Left renal pelvis (tissue), 4 donors: ENCODE results near the gene PID1. TPM values are rescaled to one million over a fixed set of nuclear protein-coding genes. Genes with fewer than 3 reads are reported as not detected.

Experiments
- DNase-seq, 4 donors: peaks; one replicate each; pipeline ENCODE4 v3.0.0-alpha.2; 2013; ENCODE audit warnings: low read depth in 4 of 4, low spot score in 3 of 4
- polyA plus RNA-seq, 4 donors: library from polyadenylated mRNA; unstranded; fragments of 120-200 nt; gene quantifications; one replicate each; pipeline ENCODE4 v1.2.1, GENCODE V29; 2013; ENCODE audit not compliant: insufficient read length in 4 of 4

PID1 gene
- polyA plus RNA-seq, 4 donors, result 4.1 to 23.0 (median 10.1) TPM

DNA sequence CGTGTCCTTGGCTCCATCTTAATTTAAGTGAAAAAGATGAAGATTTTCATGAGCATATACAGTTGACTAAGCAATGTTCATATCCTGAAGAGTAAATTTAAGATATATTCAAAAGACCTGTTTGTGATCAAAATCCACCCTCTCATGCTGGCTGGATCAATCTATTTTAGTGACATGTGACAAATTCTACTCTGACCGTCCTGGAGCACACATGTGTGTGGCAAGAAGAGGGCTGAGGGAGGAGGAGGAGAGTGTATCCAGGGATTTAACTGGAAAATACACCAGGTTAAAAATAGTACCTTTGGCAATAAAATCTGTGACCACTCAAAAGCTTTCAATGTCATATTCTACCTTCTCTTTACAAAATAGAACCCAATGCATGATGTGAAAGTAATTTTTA, 228.7 kb downstream of the PID1 start:
- no peak for DNase-seq

GRCh38 chr2:229041691-229042090, 229.4 kb downstream of the PID1 start:
- DNase-seq, result no peak

GRCh38 chr2:229037621-229038020, 233.5 kb downstream of the PID1 start:
- DNase-seq, result no peak

- DNase-seq, result no peak
Observed at GRCh38 chr2:229033816-229034215, 237.3 kb downstream of the PID1 start.

DNA sequence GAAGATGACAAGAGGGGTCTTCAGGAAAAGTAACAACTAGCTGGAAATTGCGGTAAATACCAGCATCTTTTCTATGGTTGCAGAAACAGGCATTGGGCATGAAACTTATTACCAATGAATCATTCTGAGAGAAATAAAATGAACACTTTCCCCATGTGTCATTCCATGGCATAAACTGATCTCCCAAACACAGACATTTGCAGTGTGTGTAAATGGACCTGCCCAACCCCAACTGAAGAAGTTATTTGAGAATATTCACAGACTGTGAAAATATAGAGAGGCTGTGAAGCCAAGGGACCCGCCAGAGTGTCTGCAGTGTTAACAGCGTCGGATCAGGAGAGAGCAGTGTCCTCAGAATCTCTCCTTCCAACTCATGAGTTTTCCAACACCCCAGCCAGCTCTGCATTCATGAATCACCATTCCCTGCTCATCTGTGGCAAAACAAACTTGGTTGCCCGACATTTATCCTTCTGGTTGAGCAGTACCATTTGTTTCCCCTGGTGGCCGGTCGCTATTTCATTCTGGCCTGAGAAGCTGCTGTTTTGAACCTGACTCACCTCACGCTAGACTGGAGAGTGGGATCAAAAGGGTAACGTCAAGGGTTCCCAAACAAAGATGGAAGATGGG, 238.4 kb downstream of the PID1 start:
- no peak for DNase-seq

- DNase-seq, result no peak
Observed at GRCh38 chr2:229027353-229028105, 243.6 kb downstream of the PID1 start.

- DNase-seq, result no peak
Observed at GRCh38 chr2:229025653-229026052, 245.4 kb downstream of the PID1 start.

- DNase-seq, result no peak
Observed at GRCh38 chr2:229022652-229023051, 248.4 kb downstream of the PID1 start.

DNA sequence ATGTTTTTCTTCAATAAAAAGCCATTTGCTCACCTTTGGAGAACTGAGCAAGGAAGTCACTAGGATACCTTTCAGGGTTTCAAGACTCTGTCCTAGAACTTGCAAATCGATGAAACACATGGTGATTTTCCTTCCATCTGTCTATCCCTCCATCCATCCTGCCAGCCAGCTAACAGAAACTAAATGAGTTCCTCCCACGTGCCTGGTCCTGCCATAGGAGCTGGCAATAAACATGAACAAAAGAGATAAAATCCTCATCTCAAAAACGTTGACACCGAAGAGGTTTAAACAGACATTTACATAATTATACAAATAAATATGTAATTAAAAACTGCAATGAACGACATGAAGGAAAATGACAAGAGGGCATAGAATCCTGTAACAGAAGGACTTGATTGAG, 249.0 kb downstream of the PID1 start:
- DNase-seq, result no peak

- DNase-seq, result no peak
Observed at GRCh38 chr2:229009816-229010215, 261.3 kb downstream of the PID1 start.

DNA sequence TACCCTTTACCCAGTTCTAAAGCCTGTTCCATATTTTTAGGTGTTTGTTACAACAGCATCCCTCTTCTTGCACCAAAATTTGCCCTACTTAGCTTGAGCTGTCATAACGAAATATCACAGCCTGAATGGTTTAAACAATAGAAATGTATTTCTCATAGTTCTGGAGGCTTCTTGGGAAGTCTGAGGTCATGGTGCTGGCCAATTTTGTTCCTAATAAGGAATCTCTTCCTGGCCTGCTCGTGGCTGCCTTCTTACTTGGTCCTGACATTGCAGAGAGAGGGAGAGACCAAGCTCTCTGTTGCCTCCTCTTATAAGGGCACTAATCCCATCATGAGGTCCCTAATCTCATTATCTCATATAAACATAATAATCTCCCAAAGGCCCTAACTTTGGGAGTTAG, 267.8 kb downstream of the PID1 start:
- DNase-seq, result no peak

- no peak for DNase-seq
Observed at GRCh38 chr2:229001196-229001595, 269.9 kb downstream of the PID1 start.

DNA sequence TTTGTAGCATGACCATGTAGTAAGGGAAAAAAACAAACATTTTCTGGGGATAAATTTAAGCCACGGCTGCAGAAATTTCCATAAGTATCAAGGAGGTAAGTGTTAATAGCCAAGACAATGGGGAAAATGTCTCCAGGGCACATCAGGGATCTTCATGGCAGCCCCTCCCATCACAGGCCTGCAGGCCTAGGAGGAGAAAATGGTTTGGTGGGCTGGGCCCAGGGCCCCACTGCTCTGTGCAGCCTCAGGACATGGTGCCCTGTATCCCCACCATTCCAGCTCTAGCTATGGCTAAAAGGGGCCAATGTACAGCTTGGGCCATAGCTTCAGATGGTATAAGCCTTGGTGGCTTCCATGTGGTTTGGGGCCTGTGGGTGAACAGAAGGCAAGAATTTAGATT, 271.8 kb downstream of the PID1 start:
- no peak for DNase-seq

DNA sequence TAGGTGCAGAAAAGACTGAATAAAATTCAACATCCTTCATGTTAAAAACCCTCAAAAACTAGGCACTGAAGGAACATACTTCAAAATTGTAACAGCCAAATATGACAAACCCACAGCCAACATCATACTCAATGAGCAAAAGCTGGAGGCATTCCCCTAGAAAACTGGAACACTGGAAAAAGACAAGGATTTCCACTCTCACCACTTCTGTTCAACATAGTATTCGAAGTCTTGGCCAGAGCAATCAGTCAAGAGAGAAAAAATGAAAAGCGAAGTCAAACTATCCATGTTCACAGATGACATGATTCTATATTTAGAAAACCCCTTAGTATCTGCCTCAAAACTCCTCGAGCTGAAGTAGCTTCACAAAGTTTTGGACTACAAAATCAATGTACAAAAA, 282.3 kb downstream of the PID1 start:
- no peak for DNase-seq

- no peak for DNase-seq
Observed at GRCh38 chr2:228987441-228988155, 283.5 kb downstream of the PID1 start.

DNA sequence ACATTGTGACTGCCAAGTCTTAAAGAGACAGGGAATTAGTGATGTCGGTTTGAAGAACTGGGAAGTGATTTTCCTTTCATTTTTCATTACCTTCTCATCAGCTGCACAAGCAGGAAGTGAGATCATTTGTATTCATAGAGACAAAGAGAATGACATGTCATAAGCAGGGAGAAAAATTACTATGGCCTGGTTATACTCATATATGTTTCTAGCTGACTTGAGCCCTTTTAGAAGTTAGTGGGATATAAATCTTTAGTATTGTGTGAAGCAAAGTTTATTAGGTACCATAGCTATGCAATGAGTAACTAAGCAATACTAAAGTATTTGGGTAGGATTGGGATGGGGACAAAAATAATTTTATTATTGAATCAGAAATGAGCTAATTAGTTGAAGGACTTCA, 284.1 kb downstream of the PID1 start:
- DNase-seq, result no peak

GRCh38 chr2:228983700-228984099, 287.4 kb downstream of the PID1 start:
- DNase-seq, result no peak

GRCh38 chr2:228974169-228974568, 296.9 kb downstream of the PID1 start:
- no peak for DNase-seq
